CD14-positive monocyte (primary cell): Measurements from ENCODE around the gene PARG. TPM values are rescaled to one million over a fixed set of nuclear protein-coding genes. Genes with fewer than 3 reads are reported as not detected.
A peak's percentile ranks its signal among the peaks of the same experiment; 100 is the strongest.
"Not testable (repeated sequence)": the region's sequence is repeated elsewhere in the genome, so short reads cannot be mapped to it uniquely, and the experiment has no call there.

Experiments used
- DNase-seq, 3 donors: peaks; one replicate each; pipeline ENCODE4 v3.0.0-alpha.2; 2011 to 2022
- H2AFZ ChIP-seq: 2 replicates; pipeline ENCODE4 v1.6.0; 2012; ENCODE audit warnings: mild to moderate bottlenecking, low read depth, low read length, inconsistent platforms; ENCODE audit not compliant: insufficient read depth, poor library complexity, severe bottlenecking
- H3K27ac ChIP-seq, 2 donors: 1 replicate in 1 of 2; 2 replicates in 1 of 2; pipeline ENCODE4 v1.5.1; 2012 to 2013; ENCODE audit warnings: low read length in 2 of 2, control low read depth in 1 of 2, inconsistent platforms in 1 of 2, low read depth in 1 of 2, mild to moderate bottlenecking in 1 of 2
- H3K27me3 ChIP-seq, 2 donors: one replicate each; pipeline versions ENCODE4 v1.6.0 to v1.6.1; 2011 to 2013; ENCODE audit warnings: low read length in 2 of 2; ENCODE audit not compliant: control insufficient read depth in 2 of 2, insufficient read depth in 2 of 2
- H3K36me3 ChIP-seq, 2 donors: replicated peaks in 1 of 2; 1 replicate in 1 of 2; 2 replicates in 1 of 2; pipeline versions ENCODE4 v1.5.1 to v1.6.1; 2012 to 2013; ENCODE audit warnings: low read length in 2 of 2, control low read depth in 1 of 2, inconsistent platforms in 1 of 2, mild to moderate bottlenecking in 1 of 2; ENCODE audit not compliant: insufficient read depth in 2 of 2, control insufficient read depth in 1 of 2
- H3K4me1 ChIP-seq, 2 donors: 1 replicate in 1 of 2; 2 replicates in 1 of 2; pipeline versions ENCODE4 v1.5.1 to v1.6.1; 2012 to 2013; ENCODE audit warnings: low read length in 2 of 2, control low read depth in 1 of 2, inconsistent platforms in 1 of 2, mild to moderate bottlenecking in 1 of 2, moderate library complexity in 1 of 2; ENCODE audit not compliant: insufficient read depth in 2 of 2, control insufficient read depth in 1 of 2
- H3K4me2 ChIP-seq: replicated peaks from 2 replicates; pipeline ENCODE3; 2012; ENCODE audit warnings: low read length, moderate library complexity, mild to moderate bottlenecking; ENCODE audit not compliant: poor library complexity, severe bottlenecking; ENCODE audit errors: extremely low read depth
- H3K4me3 ChIP-seq, 3 experiments: fragments of 200-600 bp in 1 of 3; sonication (generic) in 1 of 3; replicated peaks in 1 of 3; 1 replicate in 2 of 3; 2 replicates in 1 of 3; pipeline ENCODE4 v1.5.1; 2011 to 2013; ENCODE audit warnings: low read length in 3 of 3, mild to moderate bottlenecking in 3 of 3, control low read depth in 2 of 3, low read depth in 2 of 3, inconsistent platforms in 1 of 3, moderate library complexity in 1 of 3
- H3K79me2 ChIP-seq: 2 replicates; pipeline ENCODE4 v1.6.0; 2012; ENCODE audit warnings: mild to moderate bottlenecking, control low read depth, inconsistent platforms, low read length, moderate library complexity; ENCODE audit not compliant: insufficient read depth
- H3K9ac ChIP-seq: 2 replicates; pipeline ENCODE4 v1.6.0; 2017; ENCODE audit warnings: low read length, mild to moderate bottlenecking; ENCODE audit not compliant: insufficient read depth, poor library complexity, severe bottlenecking
- H3K9me3 ChIP-seq, 2 donors: replicated peaks in 1 of 2; 1 replicate in 1 of 2; 2 replicates in 1 of 2; pipeline versions ENCODE4 v1.5.1 to v1.6.1; 2012 to 2013; ENCODE audit warnings: low read length in 2 of 2, control low read depth in 1 of 2; ENCODE audit not compliant: control insufficient read depth in 1 of 2, insufficient read depth in 1 of 2
- H4K20me1 ChIP-seq: 2 replicates; pipeline ENCODE4 v1.6.0; 2012; ENCODE audit warnings: mild to moderate bottlenecking, low read length, control low read depth, moderate library complexity; ENCODE audit not compliant: insufficient read depth
- H3K27ac Mint-ChIP-seq, 7 donors: one replicate each; pipeline ENCODE4 v1.8.0; 2020; ENCODE audit warnings: mild to moderate bottlenecking in 7 of 7, mixed read lengths in 7 of 7, moderate library complexity in 6 of 7, inconsistent platforms in 2 of 7
- H3K27me3 Mint-ChIP-seq, 3 donors: one replicate each; pipeline ENCODE4 v1.8.0; 2021 to 2022; ENCODE audit warnings: low read depth in 3 of 3, mild to moderate bottlenecking in 3 of 3, mixed read lengths in 3 of 3, moderate library complexity in 3 of 3, inconsistent platforms in 1 of 3
- H3K36me3 Mint-ChIP-seq, 2 donors: one replicate each; pipeline ENCODE4 v1.8.0; 2020; ENCODE audit warnings: mixed read lengths in 2 of 2, inconsistent platforms in 1 of 2, mild to moderate bottlenecking in 1 of 2
- H3K4me1 Mint-ChIP-seq: one replicate; pipeline ENCODE4 v1.8.0; 2020; ENCODE audit warnings: mild to moderate bottlenecking, mixed read lengths
- H3K4me3 Mint-ChIP-seq, 2 donors: one replicate each; pipeline ENCODE4 v1.8.0; 2020; ENCODE audit warnings: mild to moderate bottlenecking in 2 of 2, mixed read lengths in 2 of 2, moderate library complexity in 1 of 2
- H3K9me3 Mint-ChIP-seq, 7 donors: one replicate each; pipeline ENCODE4 v1.8.0; 2020 to 2022; ENCODE audit warnings: mixed read lengths in 7 of 7, mild to moderate bottlenecking in 6 of 7, moderate library complexity in 6 of 7, inconsistent platforms in 2 of 7
- WGBS: methylation state at CpG from one replicate; pipeline ENCODE4 v1.1.5; 2013; ENCODE audit warnings: missing lambda C conversion rate; ENCODE audit not compliant: insufficient coverage; 5-methylcytosine and 5-hydroxymethylcytosine counted together
- intact Hi-C, 2 donors: fragments of 100-400 bp; cut with micrococcal nuclease; formaldehyde crosslinking; loops; one replicate each; pipeline versions ENCODE4 v1.15.0 to v1.15.1; 2023
- polyA plus RNA-seq, 3 donors: library from polyadenylated mRNA; depleted of rRNA in 1 of 3; unstranded in 2 of 3; stranded (reverse) in 1 of 3; fragments of 300-500 nt in 2 of 3; fragments of >200 nt in 1 of 3; fragmentation: Illumina TruSeq in 2 of 3; gene quantifications; 1 replicate in 2 of 3; 2 replicates in 1 of 3; pipeline ENCODE4 v1.2.3, GENCODE V29; 2012 to 2021

Gene PARG
- polyA plus RNA-seq, 3 donors: 6.3 to 8.0 (median 7.5) TPM

DNA sequence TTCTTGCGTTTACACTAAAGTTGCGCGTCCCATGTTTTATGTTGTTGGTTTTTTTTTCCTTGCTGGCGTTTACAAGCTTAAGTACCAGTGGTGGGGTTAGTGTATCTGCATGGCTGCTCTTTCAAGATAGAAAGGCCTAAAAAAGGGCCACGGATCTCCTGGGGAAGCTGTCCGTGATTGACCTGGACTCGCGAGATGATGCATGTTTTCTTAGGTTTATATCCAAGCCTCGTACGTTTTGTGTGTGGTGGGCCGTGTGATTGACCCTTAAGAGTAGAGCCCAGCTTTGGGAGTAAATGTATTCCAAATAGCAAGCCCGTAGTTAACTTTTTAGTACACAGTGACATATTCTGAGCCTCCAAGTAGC, 495 bp upstream of the PARG start:
- peak in 1 of 3 donors; percentile 3 for DNase-seq
- Mint-ChIP-seq H3K4me3 (peak overlapping the region; percentile 99 to 100), H3K36me3 (peaks cover 7 to 18% of the 10 kb centered on the region in 2 donors), H3K4me1 (peaks cover 31% of the 10 kb centered on the region), H3K27ac (peak overlapping the region; percentile 85 to 97 (median 90))
- H3K36me3 ChIP-seq, H3K9me3 ChIP-seq, intact Hi-C loops, H3K27me3 Mint-ChIP-seq, H3K27me3 ChIP-seq, H3K9me3 Mint-ChIP-seq, H4K20me1 ChIP-seq: not testable (repeated sequence)
- peaks cover 31% of the 10 kb centered on the region for H3K79me2 ChIP-seq
- H3K4me1 ChIP-seq: peaks cover 15 to 23% of the 10 kb centered on the region in 2 donors
- peak overlapping the region; percentile 90 for H2AFZ ChIP-seq
- peak overlapping the region; percentile 74 to 95 (median 82) for H3K4me3 ChIP-seq
- H3K9ac ChIP-seq: peak overlapping the region; percentile 73
- 4% methylated on average over 3 of the region's 12 CpGs for WGBS
- peak overlapping the region; percentile 54 to 76 for H3K27ac ChIP-seq
- H3K4me2 ChIP-seq: peak overlapping the region; percentile 71

GRCh38 chr10:49931959-49932728, 9.7 kb downstream of the PARG start:
- not testable (repeated sequence) for H3K9me3 Mint-ChIP-seq, H3K27me3 Mint-ChIP-seq, H3K4me3 Mint-ChIP-seq

DNA sequence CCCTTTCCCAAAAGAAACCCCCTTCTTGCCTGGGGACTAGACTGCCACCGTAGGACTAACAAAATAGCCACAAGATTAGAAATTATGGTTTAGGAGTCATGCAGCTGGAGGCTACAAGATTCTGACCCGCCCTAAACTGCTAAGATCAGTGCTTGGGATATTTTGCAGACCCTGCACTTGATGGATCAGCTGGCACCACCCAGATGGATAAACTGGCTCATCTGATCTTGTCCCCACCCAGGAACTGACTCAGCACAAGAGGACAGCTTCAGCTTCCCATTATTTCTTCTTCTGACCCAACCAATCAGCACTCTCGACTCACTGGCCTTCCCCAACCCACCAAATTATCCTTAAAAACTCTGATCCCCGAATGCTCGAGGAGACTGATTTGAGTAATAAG, 10.6 kb downstream of the PARG start:
- H3K27me3 Mint-ChIP-seq, H3K27ac ChIP-seq, H3K4me1 ChIP-seq, H3K4me3 Mint-ChIP-seq, H3K9me3 Mint-ChIP-seq, H4K20me1 ChIP-seq, intact Hi-C loops, H3K9me3 ChIP-seq, H3K9ac ChIP-seq, H3K4me3 ChIP-seq, H3K79me2 ChIP-seq, H3K4me1 Mint-ChIP-seq, H2AFZ ChIP-seq, H3K4me2 ChIP-seq, DNase-seq, H3K27me3 ChIP-seq: not testable (repeated sequence)
- H3K36me3 Mint-ChIP-seq: peaks cover 22 to 37% of the 10 kb centered on the region in 2 donors
- H3K27ac Mint-ChIP-seq: peak overlapping the region in 1 of 7 donors; percentile 25
- peaks cover 3 to 20% of the 10 kb centered on the region in 2 donors for H3K36me3 ChIP-seq
- 100% methylated on average over 1 of the region's 5 CpGs for WGBS

More at GRCh38 chr10:49931959-49932728, 9.7 kb downstream of the PARG start:
- H3K79me2 ChIP-seq, DNase-seq, H3K27ac Mint-ChIP-seq, H3K9me3 ChIP-seq, H4K20me1 ChIP-seq, H3K9ac ChIP-seq, H3K4me2 ChIP-seq, H3K4me1 ChIP-seq, H3K27ac ChIP-seq, H2AFZ ChIP-seq, H3K27me3 ChIP-seq, intact Hi-C loops, H3K4me1 Mint-ChIP-seq, H3K4me3 ChIP-seq: not testable (repeated sequence)
- peaks cover 0 to 20% of the 10 kb centered on the region in 2 donors for H3K36me3 ChIP-seq
- WGBS: no CpG with 5 or more reads among the region's 7 CpGs
- peaks cover 17 to 29% of the 10 kb centered on the region in 2 donors for H3K36me3 Mint-ChIP-seq

GRCh38 chr10:49923572-49923971, 18.3 kb downstream of the PARG start:
- H3K4me1 Mint-ChIP-seq, H3K9me3 ChIP-seq, H4K20me1 ChIP-seq, H3K79me2 ChIP-seq, H3K4me1 ChIP-seq, H2AFZ ChIP-seq, intact Hi-C loops, H3K27ac Mint-ChIP-seq, H3K9ac ChIP-seq, H3K27me3 ChIP-seq, H3K9me3 Mint-ChIP-seq, H3K27ac ChIP-seq, H3K4me3 Mint-ChIP-seq, H3K4me3 ChIP-seq, H3K27me3 Mint-ChIP-seq, H3K4me2 ChIP-seq, DNase-seq: not testable (repeated sequence)
- no CpG with 5 or more reads among the region's 4 CpGs for WGBS
- peaks cover 23 to 28% of the 10 kb centered on the region in 2 donors for H3K36me3 Mint-ChIP-seq
- peaks cover 7 to 32% of the 10 kb centered on the region in 2 donors for H3K36me3 ChIP-seq
